IMR-90 (cell line): Measurements from ENCODE around the gene AFAP1L1. TPM values are rescaled to one million over a fixed set of nuclear protein-coding genes. Genes with fewer than 3 reads are reported as not detected.
A peak's percentile ranks its signal among the peaks of the same experiment; 100 is the strongest.

Experiments used
- ATAC-seq: fragments of 200-7000 bp; cut with Tn5 transposase; 2 replicates; pipeline ENCODE4 v1.9.1; 2020; ENCODE audit warnings: low read depth, mild to moderate bottlenecking, moderate library complexity
- BruUV-seq: library from RNA; stranded (reverse); fragments of 400-500 nt; replicated peaks from 2 replicates; lab custom pipeline; 2021; lab: Mats Ljungman, UMichigan
- CTCF ChIA-PET: fragments of 300-600 bp; formaldehyde crosslinking; extraction: SDS; loops from one replicate; lab custom pipeline; 2021; ENCODE audit warnings: antibody characterized with exemption; lab: Yijun Ruan, JAX
- POLR2A ChIA-PET: fragments of 300-600 bp; sonication (Branson Sonifier 250); formaldehyde crosslinking; loops from one replicate; lab custom pipeline; 2022; ENCODE audit warnings: antibody characterized with exemption; ENCODE audit not compliant: unreplicated experiment; lab: Charles Lee
- DNase-seq: peaks from one replicate; pipeline ENCODE4 v3.0.0; 2013
- H2AFZ ChIP-seq: replicated peaks from 2 replicates; pipeline ENCODE3; 2013; ENCODE audit warnings: low read length, mild to moderate bottlenecking; ENCODE audit not compliant: poor library complexity
- H2AK5ac ChIP-seq: 2 replicates; pipeline ENCODE4 v1.6.1; 2013; ENCODE audit warnings: low read depth, low read length, inconsistent platforms
- H2AK9ac ChIP-seq: replicated peaks from 2 replicates; pipeline ENCODE3; 2013; ENCODE audit warnings: mild to moderate bottlenecking, low read depth, low read length, moderate library complexity; ENCODE audit not compliant: poor library complexity
- H2BK120ac ChIP-seq: 2 replicates; pipeline ENCODE4 v1.6.1; 2013; ENCODE audit warnings: low read depth, low read length, inconsistent platforms
- H2BK15ac ChIP-seq: 3 replicates; pipeline ENCODE4 v1.6.1; 2013; ENCODE audit warnings: low read depth, low read length, inconsistent platforms
- H2BK20ac ChIP-seq: 2 replicates; pipeline ENCODE4 v1.6.1; 2013; ENCODE audit warnings: low read depth, mild to moderate bottlenecking, inconsistent platforms, low read length, moderate library complexity
- H2BK5ac ChIP-seq: 2 replicates; pipeline ENCODE4 v1.6.1; 2013; ENCODE audit warnings: mild to moderate bottlenecking, low read depth, low read length, inconsistent platforms; ENCODE audit not compliant: poor library complexity, severe bottlenecking
- H3K14ac ChIP-seq: replicated peaks from 2 replicates; pipeline ENCODE4 v1.6.1; 2013; ENCODE audit warnings: low read depth, low read length, inconsistent platforms
- H3K18ac ChIP-seq: 2 replicates; pipeline ENCODE4 v1.6.1; 2013; ENCODE audit warnings: low read depth, low read length, control low read depth
- H3K23ac ChIP-seq: 2 replicates; pipeline ENCODE4 v1.6.1; 2013; ENCODE audit warnings: low read depth, low read length, inconsistent platforms
- H3K27ac ChIP-seq: 2 replicates; pipeline ENCODE4 v1.5.1; 2013; ENCODE audit warnings: mild to moderate bottlenecking, control low read depth, low read length; ENCODE audit not compliant: insufficient read depth
- H3K27me3 ChIP-seq: 2 replicates; pipeline ENCODE4 v1.6.1; 2013; ENCODE audit warnings: low read length; ENCODE audit not compliant: control insufficient read depth, insufficient read depth
- H3K36me3 ChIP-seq: 2 replicates; pipeline ENCODE4 v1.6.1; 2013; ENCODE audit warnings: low read length, mixed read lengths; ENCODE audit not compliant: control insufficient read depth, insufficient read depth
- H3K4ac ChIP-seq: 2 replicates; pipeline ENCODE4 v1.6.1; 2013; ENCODE audit warnings: low read depth, low read length, inconsistent platforms
- H3K4me1 ChIP-seq: 2 replicates; pipeline ENCODE4 v1.6.1; 2013; ENCODE audit warnings: low read length, mixed read lengths; ENCODE audit not compliant: control insufficient read depth, insufficient read depth
- H3K4me2 ChIP-seq: 2 replicates; pipeline ENCODE4 v1.6.1; 2013; ENCODE audit warnings: low read depth, mild to moderate bottlenecking, control low read depth, low read length, moderate library complexity
- H3K4me3 ChIP-seq: 2 replicates; pipeline ENCODE4 v1.5.1; 2013; ENCODE audit warnings: low read depth, mild to moderate bottlenecking, control low read depth, low read length, moderate library complexity; ENCODE audit not compliant: insufficient read depth
- H3K56ac ChIP-seq: 2 replicates; pipeline ENCODE4 v1.6.1; 2013; ENCODE audit warnings: low read length, inconsistent platforms; ENCODE audit not compliant: insufficient read depth; ENCODE audit errors: extremely low read depth
- H3K79me1 ChIP-seq, 2 experiments: 2 replicates each; pipeline ENCODE4 v1.6.1; 2013; ENCODE audit warnings: low read length in 2 of 2, inconsistent platforms in 1 of 2, low read depth in 1 of 2
- H3K9ac ChIP-seq: 2 replicates; pipeline ENCODE4 v1.6.1; 2013; ENCODE audit warnings: low read depth, low read length, control low read depth
- H3K9me1 ChIP-seq: 2 replicates; pipeline ENCODE4 v1.6.1; 2013; ENCODE audit warnings: low read length, inconsistent platforms; ENCODE audit not compliant: insufficient read depth
- H3K9me3 ChIP-seq: 2 replicates; pipeline ENCODE4 v1.6.1; 2013; ENCODE audit warnings: low read length; ENCODE audit not compliant: control insufficient read depth, insufficient read depth
- H4K20me1 ChIP-seq: 2 replicates; pipeline ENCODE4 v1.6.1; 2013; ENCODE audit warnings: low read length, inconsistent platforms; ENCODE audit not compliant: insufficient read depth
- H4K5ac ChIP-seq: 2 replicates; pipeline ENCODE4 v1.6.1; 2013; ENCODE audit warnings: mild to moderate bottlenecking, low read depth, low read length, control low read depth
- H4K8ac ChIP-seq, 2 experiments: 2 replicates each; pipeline ENCODE4 v1.6.1; 2013; ENCODE audit warnings: low read depth in 2 of 2, low read length in 2 of 2, control low read depth in 1 of 2, inconsistent platforms in 1 of 2
- H4K91ac ChIP-seq: 2 replicates; pipeline ENCODE4 v1.6.1; 2013; ENCODE audit warnings: low read depth, low read length, inconsistent platforms; ENCODE audit not compliant: insufficient read depth
- CEBPB ChIP-seq: IDR thresholded peaks from 2 replicates; pipeline ENCODE4 v1.6.1; 2012; ENCODE audit warnings: low read depth, low read length, improper control_type of control experiment
- CHD1 ChIP-seq: IDR thresholded peaks from 2 replicates; pipeline ENCODE4 v1.6.1; 2012; ENCODE audit warnings: low read depth, low read length, improper control_type of control experiment
- FOS ChIP-seq: fragments of 150-350 bp; IDR thresholded peaks from 2 replicates; pipeline ENCODE4 v1.6.1; 2016; ENCODE audit warnings: low read depth, low read length
- MAFK ChIP-seq: IDR thresholded peaks from 2 replicates; pipeline ENCODE4 v1.6.1; 2012; ENCODE audit warnings: low read depth, low read length, improper control_type of control experiment
- POLR2A ChIP-seq: IDR thresholded peaks from 2 replicates; pipeline ENCODE4 v1.6.1; 2012; ENCODE audit warnings: mild to moderate bottlenecking, low read depth, low read length
- RAD21 ChIP-seq: IDR thresholded peaks from 2 replicates; pipeline ENCODE4 v1.6.1; 2012; ENCODE audit warnings: low read length, improper control_type of control experiment
- SMC3 ChIP-seq: fragments of 150-350 bp; IDR thresholded peaks from 2 replicates; pipeline ENCODE4 v1.6.1; 2016; ENCODE audit warnings: low read depth, mild to moderate bottlenecking, antibody characterized with exemption, low read length, moderate library complexity
- WGBS, 2 experiments: methylation state at CpG; one replicate each; pipeline versions ENCODE4 v1.1.5 to v1.1.7; 2013; ENCODE audit warnings: missing lambda C conversion rate in 2 of 2; ENCODE audit not compliant: insufficient read length in 1 of 2; ENCODE audit errors: extremely low coverage in 2 of 2; 5-methylcytosine and 5-hydroxymethylcytosine counted together
- dilution Hi-C: fragments of 300-500 bp; cut with HindIII; formaldehyde crosslinking; loops from one replicate; pipeline ENCODE4 v1.14.3; 2018; ENCODE audit warnings: low sequenced_read_pairs; ENCODE audit not compliant: unreplicated experiment
- in situ Hi-C: fragments of 300-500 bp; cut with MboI; formaldehyde crosslinking; loops from 3 replicates; pipeline ENCODE4 v1.14.3; 2019; ENCODE audit warnings: low sequenced_read_pairs, inconsistent platforms, mixed read lengths
- intact Hi-C: fragments of 100-400 bp; cut with micrococcal nuclease; formaldehyde crosslinking; loops from 2 replicates; pipeline ENCODE4 v1.10.0; 2022
- polyA plus RNA-seq, 3 experiments: library from polyadenylated mRNA; depleted of rRNA; stranded (reverse); fragments of >200 nt; gene quantifications; 2 replicates each; pipeline ENCODE4 v1.2.3, GENCODE V29; 2012; ENCODE audit warnings: low replicate concordance in 1 of 3
- total RNA-seq: library from RNA; depleted of rRNA; stranded (reverse); fragments of >200 nt; gene quantifications from 2 replicates; pipeline ENCODE4 v1.2.3, GENCODE V29; 2012
- TF ChIP-seq, protein P1 (sequence below): fragments of 150-350 bp; IDR thresholded peaks from 2 replicates; pipeline ENCODE4 v1.6.1; 2017; ENCODE audit warnings: mild to moderate bottlenecking, antibody characterized with exemption, low read length, low read depth
- TF ChIP-seq, protein P2 (sequence below): fragments of 150-350 bp; IDR thresholded peaks from 2 replicates; pipeline ENCODE4 v1.6.1; 2016; ENCODE audit warnings: low read depth, mild to moderate bottlenecking, low read length, moderate library complexity, borderline replicate concordance
- TF ChIP-seq, protein P3 (sequence below): conservative IDR thresholded peaks from 2 replicates; pipeline ENCODE4 v1.5.1; 2012; ENCODE audit warnings: mild to moderate bottlenecking, low read depth, low read length, improper control_type of control experiment

The AFAP1L1 gene
- total and polyA plus RNA-seq, 2 of the 4 experiments (the other 2 are of a cell fraction) = 3.3 to 5.7 TPM

DNA sequence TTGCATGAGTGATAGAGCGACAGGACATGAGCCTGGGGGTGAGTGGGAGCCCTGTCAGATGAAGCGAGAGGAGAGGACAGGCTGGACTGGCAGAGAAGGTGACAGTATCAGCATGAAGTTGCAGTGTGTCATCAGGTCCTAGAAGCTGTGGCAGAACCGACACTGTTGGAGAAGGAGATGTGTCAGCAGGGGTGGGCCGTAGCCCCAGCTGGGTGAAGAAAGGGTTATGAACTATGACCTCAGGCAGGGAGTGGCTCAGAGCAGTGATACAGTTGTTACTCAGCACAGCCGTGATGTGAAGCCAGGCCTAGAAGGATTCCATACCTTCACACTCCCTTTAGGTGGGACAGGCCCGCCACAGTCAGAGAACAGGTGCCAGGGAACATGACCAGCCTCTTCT is 93.8 kb downstream of the AFAP1L1 start:
- Histone ChIP-seq H3K27me3 (no peaks in the 10 kb centered on the region), H2BK120ac (no peak overlapping the region), H3K14ac (no peak overlapping the region), H3K23ac (no peak overlapping the region), H2BK20ac (no peak overlapping the region), H3K27ac (no peak overlapping the region), H3K9ac (no peak overlapping the region), H4K5ac (no peak overlapping the region), H3K9me3 (no peaks in the 10 kb centered on the region), H4K91ac (no peak overlapping the region), H2BK5ac (no peak overlapping the region), H3K18ac (no peak overlapping the region), H3K4ac (no peak overlapping the region), H3K56ac (no peak overlapping the region), H4K8ac (no peak overlapping the region), H3K79me1 (no peaks in the 10 kb centered on the region; a peak in 1 of 4 replicates), H3K4me3 (no peak overlapping the region), H4K20me1 (no peaks in the 10 kb centered on the region), H3K4me1 (0 out of 2 replicates have a peak, but pooled peaks cover 2% of the 10 kb centered on the region), H2AK5ac (no peak overlapping the region), H3K36me3 (no peaks in the 10 kb centered on the region), H2AFZ (no peak overlapping the region), H2BK15ac (no peak overlapping the region), H2AK9ac (peak overlapping the region; percentile 53), H3K4me2 (no peak overlapping the region), H3K9me1 (no peaks in the 10 kb centered on the region; the same call in 1 of the 2 replicates)
- WGBS, 2 experiments = 78% methylated on average over 3 of the region's 6 CpGs; no CpG with 5 or more reads in 1 of the 2 experiments
- ChIA-PET CTCF (no interaction called here), POLR2A (no interaction called here)
- in situ Hi-C loops (no loop called here), intact Hi-C loops (loop anchor here (5.0 kb wide), 2 partner anchors 197 to 252 kb away; no protein-coding TSS in a partner anchor), dilution Hi-C loops (no loop called here)
- no TSS peak for BruUV-seq
- DNase-seq (no peak), ATAC-seq (no peak)
- TF ChIP-seq MAFK (no peak), FOS (no peak), CEBPB (no peak), CHD1 (no peak), RAD21 (no peak), POLR2A (no peak), SMC3 (no peak)
- TF ChIP-seq, protein P1, sequence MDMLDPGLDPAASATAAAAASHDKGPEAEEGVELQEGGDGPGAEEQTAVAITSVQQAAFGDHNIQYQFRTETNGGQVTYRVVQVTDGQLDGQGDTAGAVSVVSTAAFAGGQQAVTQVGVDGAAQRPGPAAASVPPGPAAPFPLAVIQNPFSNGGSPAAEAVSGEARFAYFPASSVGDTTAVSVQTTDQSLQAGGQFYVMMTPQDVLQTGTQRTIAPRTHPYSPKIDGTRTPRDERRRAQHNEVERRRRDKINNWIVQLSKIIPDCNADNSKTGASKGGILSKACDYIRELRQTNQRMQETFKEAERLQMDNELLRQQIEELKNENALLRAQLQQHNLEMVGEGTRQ = no peak
- TF ChIP-seq, protein P2, sequence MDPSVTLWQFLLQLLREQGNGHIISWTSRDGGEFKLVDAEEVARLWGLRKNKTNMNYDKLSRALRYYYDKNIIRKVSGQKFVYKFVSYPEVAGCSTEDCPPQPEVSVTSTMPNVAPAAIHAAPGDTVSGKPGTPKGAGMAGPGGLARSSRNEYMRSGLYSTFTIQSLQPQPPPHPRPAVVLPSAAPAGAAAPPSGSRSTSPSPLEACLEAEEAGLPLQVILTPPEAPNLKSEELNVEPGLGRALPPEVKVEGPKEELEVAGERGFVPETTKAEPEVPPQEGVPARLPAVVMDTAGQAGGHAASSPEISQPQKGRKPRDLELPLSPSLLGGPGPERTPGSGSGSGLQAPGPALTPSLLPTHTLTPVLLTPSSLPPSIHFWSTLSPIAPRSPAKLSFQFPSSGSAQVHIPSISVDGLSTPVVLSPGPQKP = no peak
- TF ChIP-seq, protein P3, sequence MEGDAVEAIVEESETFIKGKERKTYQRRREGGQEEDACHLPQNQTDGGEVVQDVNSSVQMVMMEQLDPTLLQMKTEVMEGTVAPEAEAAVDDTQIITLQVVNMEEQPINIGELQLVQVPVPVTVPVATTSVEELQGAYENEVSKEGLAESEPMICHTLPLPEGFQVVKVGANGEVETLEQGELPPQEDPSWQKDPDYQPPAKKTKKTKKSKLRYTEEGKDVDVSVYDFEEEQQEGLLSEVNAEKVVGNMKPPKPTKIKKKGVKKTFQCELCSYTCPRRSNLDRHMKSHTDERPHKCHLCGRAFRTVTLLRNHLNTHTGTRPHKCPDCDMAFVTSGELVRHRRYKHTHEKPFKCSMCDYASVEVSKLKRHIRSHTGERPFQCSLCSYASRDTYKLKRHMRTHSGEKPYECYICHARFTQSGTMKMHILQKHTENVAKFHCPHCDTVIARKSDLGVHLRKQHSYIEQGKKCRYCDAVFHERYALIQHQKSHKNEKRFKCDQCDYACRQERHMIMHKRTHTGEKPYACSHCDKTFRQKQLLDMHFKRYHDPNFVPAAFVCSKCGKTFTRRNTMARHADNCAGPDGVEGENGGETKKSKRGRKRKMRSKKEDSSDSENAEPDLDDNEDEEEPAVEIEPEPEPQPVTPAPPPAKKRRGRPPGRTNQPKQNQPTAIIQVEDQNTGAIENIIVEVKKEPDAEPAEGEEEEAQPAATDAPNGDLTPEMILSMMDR = no peak
